Measurements from ENCODE around the gene PYHIN1. TPM values are rescaled to one million over a fixed set of nuclear protein-coding genes. Genes with fewer than 3 reads are reported as not detected.

Gene PYHIN1
- total and polyA plus RNA-seq, 4 experiments from 2014 or later = 41.9 to 93.8 (median 70.8) TPM

- Mint-ChIP-seq H3K4me1 (peaks cover 31 to 34% (median 32%) of the 10 kb centered on the region in 4 donors), H3K27ac (no peak overlapping the region), H3K27me3 (no peaks in the 10 kb centered on the region), H3K36me3 (peaks cover 54 to 63% of the 10 kb centered on the region in 2 donors), H3K9me3 (peaks cover 0 to 26% (median 10%) of the 10 kb centered on the region in 8 donors), H3K4me3 (no peak overlapping the region)
- Histone ChIP-seq H3K9me3 (ENCODE audit: control insufficient read depth in 1 of 2, low read length in 2 of 2) (no peaks in the 10 kb centered on the region), H3K4me3 (ENCODE audit: low read length in 2 of 2) (no peak overlapping the region), H3K4me1 (ENCODE audit: insufficient read depth, low read length) (peaks cover 22% of the 10 kb centered on the region), H3K27ac (ENCODE audit: low read depth, low read length) (no peak overlapping the region), H3K27me3 (ENCODE audit: insufficient read depth, low read length) (no peaks in the 10 kb centered on the region), H3K36me3 (ENCODE audit: insufficient read depth, low read length) (no peaks in the 10 kb centered on the region)
- POLR2A ChIA-PET (ENCODE audit: partially characterized antibody) = no interaction called here
- no peak for DNase-seq
- CTCF ChIA-PET (ENCODE audit: partially characterized antibody) = no interaction called here
- intact Hi-C loops (cut with micrococcal nuclease) = no loop called here
Observed at GRCh38 chr1:158992787-158993312, 61.5 kb downstream of the PYHIN1 start.

DNA sequence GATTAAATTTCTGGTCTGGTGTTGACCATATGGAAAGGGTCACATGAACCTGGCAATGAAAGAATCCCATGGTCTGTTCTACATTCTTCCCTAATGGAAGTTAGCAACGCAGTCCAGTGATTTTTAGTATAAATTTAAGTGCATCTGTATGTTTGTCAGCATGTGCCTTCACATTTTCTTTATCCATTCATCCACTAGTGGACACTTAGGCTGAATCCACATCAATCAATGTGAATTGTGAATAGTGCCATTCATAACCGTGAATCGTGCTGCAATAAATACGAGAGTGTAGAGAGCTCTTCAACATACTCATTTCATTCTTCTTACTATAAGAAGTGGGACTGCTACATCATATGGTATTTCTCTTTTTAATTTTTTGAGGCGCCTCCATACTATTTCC, 65.6 kb downstream of the PYHIN1 start:
- Mint-ChIP-seq H3K27me3 (no peaks in the 10 kb centered on the region), H3K4me1 (peaks cover 33 to 42% (median 37%) of the 10 kb centered on the region in 4 donors), H3K4me3 (peak overlapping the region in 6 of 8 donors; percentile 21 to 89 (median 48)), H3K9me3 (peaks cover 0 to 24% (median 9%) of the 10 kb centered on the region in 8 donors), H3K27ac (peak overlapping the region in 6 of 7 donors; percentile 1 to 93 (median 65)), H3K36me3 (peaks cover 24 to 26% of the 10 kb centered on the region in 2 donors)
- DNase-seq = no peak
- peaks cover 33% of the 10 kb centered on the region for H3K4me1 ChIP-seq (ENCODE audit: insufficient read depth, low read length)
- intact Hi-C loops (cut with micrococcal nuclease) = loop anchor here (1.0 kb wide), 1 partner anchor 67 kb away; no protein-coding TSS in a partner anchor
- H3K4me3 ChIP-seq (ENCODE audit: low read length in 2 of 2) = no peak overlapping the region
- peak overlapping the region; percentile 8 for H3K27ac ChIP-seq (ENCODE audit: low read depth, low read length)
- H3K36me3 ChIP-seq (ENCODE audit: insufficient read depth, low read length) = no peaks in the 10 kb centered on the region
- ChIA-PET POLR2A (ENCODE audit: partially characterized antibody) (interaction anchor here (2.4 to 2.9 kb wide), 2 partner anchors 12 to 67 kb away, joined by 12 to 27 read pairs; partner anchors contain the start of gene IFI16), CTCF (ENCODE audit: partially characterized antibody) (interaction anchor here (1.1 to 3.1 kb wide), 5 partner anchors 11 to 202 kb away, joined by 3 to 38 read pairs (median 4); no protein-coding TSS in a partner anchor)
- H3K9me3 ChIP-seq (ENCODE audit: control insufficient read depth in 1 of 2, low read length in 2 of 2) = no peaks in the 10 kb centered on the region
- H3K27me3 ChIP-seq (ENCODE audit: insufficient read depth, low read length) = no peaks in the 10 kb centered on the region

- peak overlapping the region; percentile 24 to 93 (median 82) for H3K27ac Mint-ChIP-seq
- no peaks in the 10 kb centered on the region for H3K27me3 ChIP-seq (ENCODE audit: insufficient read depth, low read length)
- intact Hi-C loops (cut with micrococcal nuclease) = loop anchor here (1.0 to 2.0 kb wide), 8 partner anchors 11 to 795 kb away; partner anchors contain the start of genes AIM2 and IFI16
- H3K27ac ChIP-seq (ENCODE audit: low read depth, low read length) = no peak overlapping the region
- no peak for DNase-seq
- peaks cover 12 to 14% of the 10 kb centered on the region in 2 donors for H3K36me3 Mint-ChIP-seq
- no peaks in the 10 kb centered on the region for H3K27me3 Mint-ChIP-seq
- H3K4me3 Mint-ChIP-seq = peak overlapping the region in 7 of 8 donors; percentile 64 to 89 (median 76)
- H3K9me3 ChIP-seq (ENCODE audit: control insufficient read depth in 1 of 2, low read length in 2 of 2) = no peaks in the 10 kb centered on the region
- peaks cover 33% of the 10 kb centered on the region for H3K4me1 ChIP-seq (ENCODE audit: insufficient read depth, low read length)
- ChIA-PET CTCF (ENCODE audit: partially characterized antibody) (interaction anchor here (0.6 to 3.1 kb wide), 25 partner anchors 9 to 795 kb away, joined by 3 to 38 read pairs (median 4); partner anchors contain the start of gene AIM2), POLR2A (ENCODE audit: partially characterized antibody) (interaction anchor here (1.0 to 2.9 kb wide), 5 partner anchors 11 to 70 kb away, joined by 3 to 27 read pairs (median 4); partner anchors contain the start of gene IFI16)
- H3K36me3 ChIP-seq (ENCODE audit: insufficient read depth, low read length) = no peaks in the 10 kb centered on the region
- peaks cover 32 to 42% (median 37%) of the 10 kb centered on the region in 4 donors for H3K4me1 Mint-ChIP-seq
- peaks cover 0 to 14% (median 2%) of the 10 kb centered on the region in 8 donors for H3K9me3 Mint-ChIP-seq
- H3K4me3 ChIP-seq (ENCODE audit: low read length in 2 of 2) = no peak overlapping the region
Observed at GRCh38 chr1:158998037-158998780, 66.9 kb downstream of the PYHIN1 start.

GRCh38 chr1:158998781-158999161, 67.4 kb downstream of the PYHIN1 start:
- Mint-ChIP-seq H3K4me3 (peak overlapping the region in 7 of 8 donors; percentile 64 to 89 (median 76)), H3K36me3 (peaks cover 6 to 8% of the 10 kb centered on the region in 2 donors), H3K27me3 (no peaks in the 10 kb centered on the region), H3K27ac (peak overlapping the region in 5 of 7 donors; percentile 24 to 93 (median 93)), H3K9me3 (peaks cover 0 to 8% (median under 1%) of the 10 kb centered on the region in 8 donors), H3K4me1 (peaks cover 32 to 42% (median 37%) of the 10 kb centered on the region in 4 donors)
- ChIA-PET CTCF (ENCODE audit: partially characterized antibody) (interaction anchor here (0.7 to 3.1 kb wide), 23 partner anchors 9 to 795 kb away, joined by 3 to 38 read pairs (median 4); partner anchors contain the start of gene AIM2), POLR2A (ENCODE audit: partially characterized antibody) (interaction anchor here (1.0 to 2.9 kb wide), 5 partner anchors 10 to 70 kb away, joined by 3 to 27 read pairs (median 4); partner anchors contain the start of gene IFI16)
- H3K27me3 ChIP-seq (ENCODE audit: insufficient read depth, low read length) = no peaks in the 10 kb centered on the region
- H3K36me3 ChIP-seq (ENCODE audit: insufficient read depth, low read length) = no peaks in the 10 kb centered on the region
- H3K4me1 ChIP-seq (ENCODE audit: insufficient read depth, low read length) = peaks cover 33% of the 10 kb centered on the region
- H3K9me3 ChIP-seq (ENCODE audit: control insufficient read depth in 1 of 2, low read length in 2 of 2) = no peaks in the 10 kb centered on the region
- no peak overlapping the region for H3K27ac ChIP-seq (ENCODE audit: low read depth, low read length)
- H3K4me3 ChIP-seq (ENCODE audit: low read length in 2 of 2) = no peak overlapping the region
- peak; percentile 63 to 72 (median 71) for DNase-seq
- intact Hi-C loops (cut with micrococcal nuclease) = loop anchor here (1.0 to 2.0 kb wide), 8 partner anchors 11 to 795 kb away; partner anchors contain the start of genes AIM2 and IFI16

GRCh38 chr1:158999316-159000069, 68.1 kb downstream of the PYHIN1 start:
- no peak overlapping the region for H3K27ac ChIP-seq (ENCODE audit: low read depth, low read length)
- H3K27me3 Mint-ChIP-seq = no peaks in the 10 kb centered on the region
- DNase-seq = no peak
- H3K4me3 Mint-ChIP-seq = no peak overlapping the region
- peaks cover 0 to 4% (median 0%) of the 10 kb centered on the region in 8 donors for H3K9me3 Mint-ChIP-seq
- H3K4me1 ChIP-seq (ENCODE audit: insufficient read depth, low read length) = peaks cover 33% of the 10 kb centered on the region
- H3K4me1 Mint-ChIP-seq = peaks cover 32 to 42% (median 36%) of the 10 kb centered on the region in 4 donors
- H3K4me3 ChIP-seq (ENCODE audit: low read length in 2 of 2) = no peak overlapping the region
- POLR2A ChIA-PET (ENCODE audit: partially characterized antibody) = interaction anchor here (1.2 kb wide), 1 partner anchor 9 kb away, joined by 7 read pairs; no protein-coding TSS in a partner anchor
- no peak overlapping the region for H3K27ac Mint-ChIP-seq
- no peaks in the 10 kb centered on the region for H3K27me3 ChIP-seq (ENCODE audit: insufficient read depth, low read length)
- CTCF ChIA-PET (ENCODE audit: partially characterized antibody) = interaction anchor here (0.8 to 2.9 kb wide), 4 partner anchors 9 to 796 kb away, joined by 3 to 19 read pairs (median 4); no protein-coding TSS in a partner anchor
- H3K9me3 ChIP-seq (ENCODE audit: control insufficient read depth in 1 of 2, low read length in 2 of 2) = no peaks in the 10 kb centered on the region
- H3K36me3 Mint-ChIP-seq = peaks cover 3% of the 10 kb centered on the region in 2 donors
- intact Hi-C loops (cut with micrococcal nuclease) = loop anchor here (2.0 kb wide), 1 partner anchor 77 kb away; the partner anchor contains the start of gene AIM2
- no peaks in the 10 kb centered on the region for H3K36me3 ChIP-seq (ENCODE audit: insufficient read depth, low read length)

GRCh38 chr1:159000070-159000409, 68.7 kb downstream of the PYHIN1 start:
- Mint-ChIP-seq H3K27me3 (no peaks in the 10 kb centered on the region), H3K4me1 (peaks cover 29 to 37% (median 34%) of the 10 kb centered on the region in 4 donors), H3K27ac (no peak overlapping the region), H3K9me3 (no peaks in the 10 kb centered on the region), H3K36me3 (no peaks in the 10 kb centered on the region), H3K4me3 (no peak overlapping the region)
- intact Hi-C loops (cut with micrococcal nuclease) = no loop called here
- Histone ChIP-seq H3K9me3 (ENCODE audit: control insufficient read depth in 1 of 2, low read length in 2 of 2) (no peaks in the 10 kb centered on the region), H3K4me1 (ENCODE audit: insufficient read depth, low read length) (peaks cover 33% of the 10 kb centered on the region), H3K4me3 (ENCODE audit: low read length in 2 of 2) (no peak overlapping the region), H3K36me3 (ENCODE audit: insufficient read depth, low read length) (no peaks in the 10 kb centered on the region), H3K27ac (ENCODE audit: low read depth, low read length) (no peak overlapping the region), H3K27me3 (ENCODE audit: insufficient read depth, low read length) (no peaks in the 10 kb centered on the region)
- POLR2A ChIA-PET (ENCODE audit: partially characterized antibody) = interaction anchor here (1.2 kb wide), 1 partner anchor 9 kb away, joined by 7 read pairs; no protein-coding TSS in a partner anchor
- no peak for DNase-seq
- CTCF ChIA-PET (ENCODE audit: partially characterized antibody) = interaction anchor here (0.6 to 2.9 kb wide), 5 partner anchors 8 to 796 kb away, joined by 3 to 19 read pairs (median 3); partner anchors contain the start of gene CD1A

Data from CD4-positive, alpha-beta memory T cell (primary cell).